Heart left ventricle (tissue), 16 donors: ENCODE results near the gene MLC1. TPM values are rescaled to one million over a fixed set of nuclear protein-coding genes. Genes with fewer than 3 reads are reported as not detected.

Source experiments
- ATAC-seq, 4 donors: fragments of 200-7000 bp; cut with Tn5 transposase; one replicate each; pipeline ENCODE4 v1.9.1; 2020 to 2022; ENCODE audit warnings: moderate library complexity in 4 of 4, mild to moderate bottlenecking in 3 of 4, moderate number of reproducible peaks in 1 of 4
- DNase-seq, 5 donors: peaks; one replicate each; pipeline ENCODE4 v3.0.0-alpha.2; 2020
- H3K27ac ChIP-seq, 12 donors: fragments of 200-600 bp; sonication (generic) in 4 of 12; one replicate each; pipeline versions ENCODE4 v1.5.0 to v1.8.0; 2016 to 2022; ENCODE audit warnings: mild to moderate bottlenecking in 2 of 12
- H3K27me3 ChIP-seq, 9 donors: fragments of 200-600 bp; sonication (generic) in 2 of 9; one replicate each; pipeline versions ENCODE4 v1.5.1 to v1.8.0; 2016 to 2022; ENCODE audit warnings: mild to moderate bottlenecking in 3 of 9
- H3K36me3 ChIP-seq, 9 donors: fragments of 200-600 bp; sonication (generic) in 2 of 9; one replicate each; pipeline versions ENCODE4 v1.5.0 to v1.8.0; 2018 to 2022; ENCODE audit warnings: mild to moderate bottlenecking in 2 of 9
- H3K4me1 ChIP-seq, 12 donors: fragments of 200-600 bp; sonication (generic) in 4 of 12; one replicate each; pipeline versions ENCODE4 v1.5.0 to v1.8.0; 2016 to 2022; ENCODE audit warnings: mild to moderate bottlenecking in 3 of 12
- H3K4me3 ChIP-seq, 12 donors: fragments of 200-600 bp; sonication (generic) in 4 of 12; one replicate each; pipeline versions ENCODE4 v1.5.0 to v1.8.0; 2017 to 2022; ENCODE audit warnings: mild to moderate bottlenecking in 9 of 12, moderate library complexity in 4 of 12
- H3K9me3 ChIP-seq, 12 donors: fragments of 200-600 bp; sonication (generic) in 4 of 12; one replicate each; pipeline versions ENCODE4 v1.5.0 to v1.8.0; 2016 to 2022; ENCODE audit warnings: mild to moderate bottlenecking in 1 of 12
- CTCF ChIP-seq, 12 donors: fragments of 200-600 bp; sonication (generic) in 4 of 12; IDR thresholded peaks; one replicate each; pipeline versions ENCODE4 v1.5.0 to v1.8.0; 2018 to 2022; ENCODE audit warnings: antibody characterized with exemption in 12 of 12, mild to moderate bottlenecking in 5 of 12
- POLR2A ChIP-seq, 2 donors: fragments of 450-650 bp; IDR thresholded peaks; one replicate each; pipeline ENCODE4 v1.6.1; 2017; ENCODE audit warnings: antibody characterized with exemption in 2 of 2, mild to moderate bottlenecking in 2 of 2, moderate library complexity in 2 of 2
- WGBS, 4 donors: extraction: QIAGEN DNeasy Blood & Tissue Kit in 2 of 4; methylation state at CpG; one replicate each; pipeline versions ENCODE4 v1.1.5 to v1.1.7; 2013 to 2018; 5-methylcytosine and 5-hydroxymethylcytosine counted together
- intact Hi-C, 10 donors: fragments of 100-400 bp; cut with DNase I; formaldehyde crosslinking; loops; one replicate each; pipeline versions ENCODE4 v1.11.1 to v1.14.2; 2022
- polyA plus RNA-seq, 2 donors: library from polyadenylated mRNA; stranded (reverse); fragments of 200-250 nt; gene quantifications; one replicate each; pipeline ENCODE4 v1.2.3, GENCODE V29; 2013
- total RNA-seq, 9 donors: library from RNA; depleted of rRNA in 2 of 9; stranded (reverse); fragments of >200 nt in 2 of 9; fragmentation: NEBNext Ultra II Directional in 3 of 9; extraction: Animal tissue kit (Norgen Biotek cat#: 25700) in 3 of 9; gene quantifications; one replicate each; pipeline versions ENCODE4 v1.1.0 to v1.2.4, GENCODE V29; 2016 to 2023
- donor health status: ischemic (EF 13 %, LVEDD 7.1; RV severe dilation, severe dysfunction).
- donor health status: healthy with polysubstance abuse.
- donor health status: DM: no; HTN: yes; CAD: no.
- donor health status: DM: no; HTN: no; CAD: no.
- donor health status: ischemic (EF 25% LVEDD 6.9; RV normal size, moderate dysfunction).
- donor health status: ischemic (EF 25% LVEDD 5.7; RV mildly dilated, moderate dysfunction).
- donor health status: healthy.
- donor health status: DM: yes; HTN: yes; CAD: no.
- donor health status: ischemic (EF 35%, LVEDD 5.7; RV mildly dilated, moderate dysfunction).
- donor health status: nonischemic (EF 11% LVEDD 7.7; RV severe dilation, severe dysfunction).
- donor health status: DM: yes; HTN: yes; CAD: no.
- donor health status: PGD.
- donor health status: ischemic (EF 29% LVEDD 5.4; RV normal size, mild dysfunction).
- donor health status: nonischemic (EF 23%, LVEDD 6.1; RV moderate dilation, normal function).

MLC1 gene
- total and polyA plus RNA-seq, 11 donors: 0.03 to 0.80 (median 0.15) TPM; not detected in 5

- H3K36me3 ChIP-seq: no peaks in the 10 kb centered on the region
- H3K9me3 ChIP-seq: no peaks in the 10 kb centered on the region
- WGBS, 4 donors: 20 to 43% (median 27%) methylated on average over 19 to 52 of the region's 52 CpGs
- H3K4me1 ChIP-seq: peaks cover 0 to 10% (median 4%) of the 10 kb centered on the region in 12 donors
- peaks cover 0 to 47% (median 11%) of the 10 kb centered on the region in 9 donors for H3K27me3 ChIP-seq
- no peak overlapping the region for H3K27ac ChIP-seq
- intact Hi-C loops: loop anchor here (1.0 to 10.0 kb wide), 10 partner anchors 38 to 266 kb away; no protein-coding TSS in a partner anchor
- peak in 3 of 4 donors; percentile 81 to 91 (median 84) for ATAC-seq
- TF ChIP-seq CTCF (IDR thresholded peaks at IDR 0.05): peak; percentile 79 to 94 (median 87)
- TF ChIP-seq POLR2A (IDR thresholded peaks at IDR 0.05): no peak
- H3K4me3 ChIP-seq: peak overlapping the region in 1 of 12 donors; percentile 26
- DNase-seq: peak; percentile 51 to 87 (median 64)
Observed at GRCh38 chr22:50030297-50031188, 54.7 kb downstream of the MLC1 start.

GRCh38 chr22:50027639-50028537 is 57.3 kb downstream of the MLC1 start:
- TF ChIP-seq POLR2A (IDR thresholded peaks at IDR 0.05) (no peak), CTCF (IDR thresholded peaks at IDR 0.05) (no peak)
- H3K4me3 ChIP-seq: no peak overlapping the region
- intact Hi-C loops: no loop called here
- H3K36me3 ChIP-seq: no peaks in the 10 kb centered on the region
- H3K27ac ChIP-seq: no peak overlapping the region
- no peaks in the 10 kb centered on the region for H3K9me3 ChIP-seq
- DNase-seq (peak in 1 of 5 donors; percentile 45), ATAC-seq (no peak)
- H3K27me3 ChIP-seq: peaks cover 0 to 41% (median 6%) of the 10 kb centered on the region in 9 donors
- 70 to 81% (median 77%) methylated on average over 35 to 42 of the region's 42 CpGs for WGBS, 4 donors
- peaks cover 0 to 10% (median 4%) of the 10 kb centered on the region in 12 donors for H3K4me1 ChIP-seq

GRCh38 chr22:50025993-50026392 is 59.2 kb downstream of the MLC1 start:
- TF ChIP-seq POLR2A (IDR thresholded peaks at IDR 0.05) (no peak), CTCF (IDR thresholded peaks at IDR 0.05) (no peak)
- no peak overlapping the region for H3K27ac ChIP-seq
- H3K9me3 ChIP-seq: no peaks in the 10 kb centered on the region
- H3K36me3 ChIP-seq: no peaks in the 10 kb centered on the region
- WGBS, 4 donors: 70 to 84% (median 79%) methylated on average over 12 to 13 of the region's 13 CpGs
- DNase-seq: no peak
- intact Hi-C loops: no loop called here
- ATAC-seq: no peak
- peaks cover 0 to 34% (median 6%) of the 10 kb centered on the region in 9 donors for H3K27me3 ChIP-seq
- peaks cover 0 to 10% (median 4%) of the 10 kb centered on the region in 12 donors for H3K4me1 ChIP-seq
- H3K4me3 ChIP-seq: no peak overlapping the region
